Stimulated activated CD4-positive, alpha-beta T cell treated with anti-CD3 and anti-CD28 coated beads, Interleukin-4, amount 100 ng/mL, for 4 hours (primary cell): ENCODE measurements around the gene MORN4.
"Not testable (repeated sequence)": the region's sequence is repeated elsewhere in the genome, so short reads cannot be mapped to it uniquely, and the experiment has no call there.

Source experiments
- DNase-seq, 2 experiments: peaks; one replicate each; pipeline ENCODE4 v3.0.0-alpha.2; 2020

Gene MORN4

GRCh38 chr10:97596101-97597082, 36.9 kb downstream of the MORN4 start:
- DNase-seq: no peak

GRCh38 chr10:97593421-97593820, 39.9 kb downstream of the MORN4 start:
- no peak for DNase-seq

- DNase-seq: no peak
Measured at GRCh38 chr10:97590748-97591495, 42.4 kb downstream of the MORN4 start.

GRCh38 chr10:97590082-97590747, 43.1 kb downstream of the MORN4 start:
- DNase-seq: no peak

GRCh38 chr10:97589479-97589878, 43.8 kb downstream of the MORN4 start, which contains the start of gene C10orf62:
Gene C10orf62 (plus strand): TSS chr10:97589721. CDS start chr10:97589898, 177 bp downstream.
- no peak for DNase-seq

GRCh38 chr10:97587183-97587582, 46.1 kb downstream of the MORN4 start:
- DNase-seq: no peak

GRCh38 chr10:97585439-97585811, 47.9 kb downstream of the MORN4 start:
- DNase-seq: no peak

GRCh38 chr10:97584798-97585438, 48.4 kb downstream of the MORN4 start:
- no peak for DNase-seq

- DNase-seq: no peak
Measured at GRCh38 chr10:97584060-97584797, 49.1 kb downstream of the MORN4 start, which contains the start of gene HOGA1. Gene HOGA1 (plus strand): TSS chr10:97584389. CDS start chr10:97584704, 315 bp downstream.

- DNase-seq: no peak
Measured at GRCh38 chr10:97583476-97583875, 49.8 kb downstream of the MORN4 start.

GRCh38 chr10:97582169-97582568, 51.1 kb downstream of the MORN4 start:
- no peak for DNase-seq

- DNase-seq: no peak
Measured at GRCh38 chr10:97580421-97581367, 52.6 kb downstream of the MORN4 start.

- DNase-seq: no peak
Measured at GRCh38 chr10:97578171-97578844, 55.0 kb downstream of the MORN4 start.

GRCh38 chr10:97577701-97578100, 55.6 kb downstream of the MORN4 start:
- DNase-seq: no peak

- not testable (repeated sequence) for DNase-seq
Measured at GRCh38 chr10:97576487-97576886, 56.8 kb downstream of the MORN4 start.

GRCh38 chr10:97575127-97575668, 58.1 kb downstream of the MORN4 start:
- no peak for DNase-seq

- DNase-seq: no peak
Measured at GRCh38 chr10:97574374-97575126, 58.8 kb downstream of the MORN4 start.

- no peak for DNase-seq
Measured at GRCh38 chr10:97573672-97574071, 59.6 kb downstream of the MORN4 start.

- DNase-seq: no peak
Measured at GRCh38 chr10:97573021-97573420, 60.3 kb downstream of the MORN4 start.
